Gastrocnemius medialis (tissue), 4 donors: Measurements from ENCODE around the gene KRTAP12-3. TPM values are rescaled to one million over a fixed set of nuclear protein-coding genes. Genes with fewer than 3 reads are reported as not detected.

Source experiments
- ATAC-seq, 2 donors: fragments of 150-250 bp; one replicate each; pipeline ENCODE4 v1.9.1; 2016
- DNase-seq, 2 donors: peaks; one replicate each; pipeline ENCODE4 v3.0.0-alpha.2; 2019
- H3K27ac ChIP-seq, 4 donors: fragments of 200-600 bp; sonication (generic); 1 replicate in 1 of 4; 2 replicates in 3 of 4; pipeline ENCODE4 v1.5.1; 2016 to 2018; ENCODE audit warnings: mild to moderate bottlenecking in 2 of 4, moderate library complexity in 1 of 4
- H3K27me3 ChIP-seq, 3 donors: fragments of 200-600 bp; sonication (generic) in 2 of 3; 1 replicate in 1 of 3; 2 replicates in 2 of 3; pipeline versions ENCODE4 v1.5.1 to v1.6.0; 2016 to 2019; ENCODE audit warnings: mild to moderate bottlenecking in 1 of 3, moderate library complexity in 1 of 3
- H3K36me3 ChIP-seq, 2 donors: fragments of 200-600 bp; sonication (generic) in 1 of 2; one replicate each; pipeline ENCODE4 v1.5.1; 2017 to 2018
- H3K4me1 ChIP-seq, 2 donors: fragments of 200-600 bp; sonication (generic) in 1 of 2; one replicate each; pipeline ENCODE4 v1.5.1; 2016 to 2017; ENCODE audit warnings: mild to moderate bottlenecking in 2 of 2
- H3K4me3 ChIP-seq, 4 donors: fragments of 200-600 bp; sonication (generic) in 3 of 4; 1 replicate in 1 of 4; 2 replicates in 3 of 4; pipeline ENCODE4 v1.5.1; 2016 to 2019; ENCODE audit warnings: mild to moderate bottlenecking in 2 of 4
- H3K9me3 ChIP-seq, 3 donors: fragments of 200-600 bp; sonication (generic) in 2 of 3; 1 replicate in 1 of 3; 2 replicates in 2 of 3; pipeline ENCODE4 v1.5.1; 2016 to 2019
- POLR2A ChIP-seq, 2 donors: fragments of 450-650 bp; IDR thresholded peaks; one replicate each; pipeline ENCODE4 v1.6.1; 2017; ENCODE audit warnings: antibody characterized with exemption in 2 of 2, mild to moderate bottlenecking in 2 of 2, moderate library complexity in 2 of 2
- in situ Hi-C, 4 donors: fragments of 200-750 bp; cut with MboI; loops; one replicate each; pipeline versions ENCODE4 v1.15.0 to v1.8.0; 2017; ENCODE audit warnings: low sequenced_read_pairs in 4 of 4
- intact Hi-C: fragments of 100-400 bp; cut with DNase I; formaldehyde crosslinking; loops from one replicate; pipeline ENCODE4 v1.15.1; 2023; ENCODE audit warnings: low total_unique reads
- total RNA-seq, 4 donors: library from RNA; depleted of rRNA; stranded (reverse); fragments of >200 nt; gene quantifications; one replicate each; pipeline versions ENCODE4 v1.1.0 to v1.2.3, GENCODE V29; 2016
- TF ChIP-seq, protein P1 (sequence below), 5 experiments: fragments of 450-650 bp in 3 of 5; fragments of 200-600 bp in 2 of 5; sonication (generic) in 2 of 5; IDR thresholded peaks in 4 of 5; conservative IDR thresholded peaks in 1 of 5; 1 replicate in 4 of 5; 2 replicates in 1 of 5; pipeline ENCODE4 v1.5.1; 2016 to 2019; ENCODE audit warnings: antibody characterized with exemption in 5 of 5, mild to moderate bottlenecking in 3 of 5, moderate library complexity in 3 of 5

Gene KRTAP12-3
- total RNA-seq, 4 donors from 2014 or later = not detected

- ATAC-seq (no peak), DNase-seq (no peak)
- Histone ChIP-seq H3K27me3 (peaks cover 5 to 11% (median 5%) of the 10 kb centered on the region in 3 donors), H3K9me3 (no peaks in the 10 kb centered on the region), H3K4me3 (no peak overlapping the region), H3K27ac (no peak overlapping the region), H3K4me1 (no peaks in the 10 kb centered on the region), H3K36me3 (no peaks in the 10 kb centered on the region)
- in situ Hi-C loops (no loop called here), intact Hi-C loops (no loop called here)
- no peak for TF ChIP-seq POLR2A (IDR thresholded peaks at IDR 0.05)
- TF ChIP-seq, protein P1, sequence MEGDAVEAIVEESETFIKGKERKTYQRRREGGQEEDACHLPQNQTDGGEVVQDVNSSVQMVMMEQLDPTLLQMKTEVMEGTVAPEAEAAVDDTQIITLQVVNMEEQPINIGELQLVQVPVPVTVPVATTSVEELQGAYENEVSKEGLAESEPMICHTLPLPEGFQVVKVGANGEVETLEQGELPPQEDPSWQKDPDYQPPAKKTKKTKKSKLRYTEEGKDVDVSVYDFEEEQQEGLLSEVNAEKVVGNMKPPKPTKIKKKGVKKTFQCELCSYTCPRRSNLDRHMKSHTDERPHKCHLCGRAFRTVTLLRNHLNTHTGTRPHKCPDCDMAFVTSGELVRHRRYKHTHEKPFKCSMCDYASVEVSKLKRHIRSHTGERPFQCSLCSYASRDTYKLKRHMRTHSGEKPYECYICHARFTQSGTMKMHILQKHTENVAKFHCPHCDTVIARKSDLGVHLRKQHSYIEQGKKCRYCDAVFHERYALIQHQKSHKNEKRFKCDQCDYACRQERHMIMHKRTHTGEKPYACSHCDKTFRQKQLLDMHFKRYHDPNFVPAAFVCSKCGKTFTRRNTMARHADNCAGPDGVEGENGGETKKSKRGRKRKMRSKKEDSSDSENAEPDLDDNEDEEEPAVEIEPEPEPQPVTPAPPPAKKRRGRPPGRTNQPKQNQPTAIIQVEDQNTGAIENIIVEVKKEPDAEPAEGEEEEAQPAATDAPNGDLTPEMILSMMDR (IDR thresholded peaks at IDR 0.05 in 4 of 5, conservative IDR thresholded peaks at IDR 0.05 in 1 of 5) = no peak
Measured at GRCh38 chr21:44615466-44615865, 42.3 kb upstream of the KRTAP12-3 start.

DNA sequence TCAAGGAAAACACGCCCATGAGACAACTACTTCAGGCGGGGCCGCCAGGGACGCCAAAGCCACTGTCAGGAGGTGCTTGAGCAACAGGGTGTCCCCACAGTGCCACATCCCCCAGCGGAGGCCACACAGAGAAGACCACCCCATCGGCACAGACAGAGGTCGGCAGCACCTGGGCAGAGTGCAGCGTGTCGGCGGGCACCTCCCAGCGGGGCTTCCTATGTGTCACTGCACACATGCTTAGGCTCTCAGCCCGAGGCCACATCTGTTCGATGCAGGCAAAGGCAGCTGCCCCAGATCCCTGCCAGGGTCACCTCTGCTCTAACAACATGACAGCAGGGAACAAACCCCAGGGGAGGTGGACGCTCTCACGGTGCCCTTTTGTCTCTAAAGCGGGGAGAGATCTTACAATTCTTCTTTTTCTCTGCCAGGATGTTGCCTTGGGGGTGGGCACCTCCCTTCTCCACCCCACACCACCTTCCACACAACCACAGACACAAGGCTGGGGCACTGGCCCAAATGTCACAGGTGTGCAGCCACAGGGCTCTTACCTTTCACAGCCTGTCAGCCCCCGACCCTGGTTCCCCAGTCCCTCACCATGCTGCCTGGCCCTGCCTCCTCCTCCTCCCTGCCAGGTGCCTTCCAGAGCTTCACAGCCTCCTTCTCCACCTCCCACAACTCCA, 41.7 kb upstream of the KRTAP12-3 start:
- in situ Hi-C loops (no loop called here), intact Hi-C loops (no loop called here)
- H3K4me1 ChIP-seq = no peaks in the 10 kb centered on the region
- H3K27me3 ChIP-seq = peaks cover 5 to 11% (median 5%) of the 10 kb centered on the region in 3 donors
- no peaks in the 10 kb centered on the region for H3K36me3 ChIP-seq
- H3K27ac ChIP-seq = no peak overlapping the region
- no peak for TF ChIP-seq POLR2A (IDR thresholded peaks at IDR 0.05)
- TF ChIP-seq, protein P1 (IDR thresholded peaks at IDR 0.05 in 4 of 5, conservative IDR thresholded peaks at IDR 0.05 in 1 of 5) = no peak
- no peaks in the 10 kb centered on the region for H3K9me3 ChIP-seq
- DNase-seq = no peak
- no peak for ATAC-seq
- H3K4me3 ChIP-seq = no peak overlapping the region

- DNase-seq (no peak), ATAC-seq (no peak)
- TF ChIP-seq POLR2A (IDR thresholded peaks at IDR 0.05) = no peak
- TF ChIP-seq, protein P1 (IDR thresholded peaks at IDR 0.05 in 4 of 5, conservative IDR thresholded peaks at IDR 0.05 in 1 of 5) = no peak
- peaks cover 5 to 11% (median 5%) of the 10 kb centered on the region in 3 donors for H3K27me3 ChIP-seq
- no peaks in the 10 kb centered on the region for H3K4me1 ChIP-seq
- H3K9me3 ChIP-seq = no peaks in the 10 kb centered on the region
- H3K4me3 ChIP-seq = no peak overlapping the region
- intact Hi-C loops = no loop called here
- H3K27ac ChIP-seq = no peak overlapping the region
- H3K36me3 ChIP-seq = no peaks in the 10 kb centered on the region
- in situ Hi-C loops = no loop called here
Measured at GRCh38 chr21:44616591-44616926, 41.2 kb upstream of the KRTAP12-3 start.

- TF ChIP-seq, protein P1 (IDR thresholded peaks at IDR 0.05 in 4 of 5, conservative IDR thresholded peaks at IDR 0.05 in 1 of 5) = no peak
- no peak for TF ChIP-seq POLR2A (IDR thresholded peaks at IDR 0.05)
- DNase-seq (no peak), ATAC-seq (no peak)
- in situ Hi-C loops = no loop called here
- intact Hi-C loops = no loop called here
- Histone ChIP-seq H3K4me3 (no peak overlapping the region), H3K27me3 (peaks cover 4 to 11% (median 5%) of the 10 kb centered on the region in 3 donors), H3K36me3 (no peaks in the 10 kb centered on the region), H3K4me1 (no peaks in the 10 kb centered on the region), H3K27ac (no peak overlapping the region), H3K9me3 (no peaks in the 10 kb centered on the region)
Measured at GRCh38 chr21:44617071-44617501, 40.6 kb upstream of the KRTAP12-3 start.

DNA sequence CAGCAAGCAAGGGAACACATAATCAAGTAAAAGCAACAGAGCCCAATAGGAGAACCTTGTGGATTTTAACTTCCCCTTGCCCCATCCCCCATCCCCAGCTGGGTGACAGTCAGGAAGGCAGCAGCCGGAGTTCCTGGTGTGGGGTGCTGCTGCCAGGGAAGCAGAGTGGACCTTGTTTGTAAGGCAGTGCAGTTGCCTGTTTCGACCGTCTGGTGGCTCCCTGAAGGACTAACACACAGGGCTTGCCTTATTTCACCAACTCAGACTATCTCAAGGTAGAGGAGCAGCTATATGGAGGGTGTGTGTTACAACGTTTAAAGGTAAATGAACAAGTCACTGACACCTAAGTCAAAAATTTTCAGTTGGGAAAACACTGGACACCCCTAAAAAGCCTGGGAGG, 39.2 kb upstream of the KRTAP12-3 start:
- Histone ChIP-seq H3K9me3 (no peaks in the 10 kb centered on the region), H3K4me3 (no peak overlapping the region), H3K4me1 (no peaks in the 10 kb centered on the region), H3K27me3 (peaks cover 2 to 5% (median 2%) of the 10 kb centered on the region in 3 donors), H3K36me3 (no peaks in the 10 kb centered on the region), H3K27ac (no peak overlapping the region)
- in situ Hi-C loops (no loop called here), intact Hi-C loops (no loop called here)
- DNase-seq (peak in 1 of 2 donors; percentile 31), ATAC-seq (no peak)
- TF ChIP-seq, protein P1 (IDR thresholded peaks at IDR 0.05 in 4 of 5, conservative IDR thresholded peaks at IDR 0.05 in 1 of 5) = no peak
- no peak for TF ChIP-seq POLR2A (IDR thresholded peaks at IDR 0.05)
